GM18526 (cell line): ENCODE data around the gene NCKAP1.

ENCODE experiments used
- POLR2A ChIP-seq: IDR thresholded peaks from 3 replicates; pipeline ENCODE4 v1.6.1; 2011; ENCODE audit not compliant: insufficient read length; ENCODE audit errors: extremely low read depth

The NCKAP1 gene

GRCh38 chr2:182907081-182907830, 131.0 kb downstream of the NCKAP1 start:
- TF ChIP-seq POLR2A = no peak

GRCh38 chr2:182906454-182906853, 131.8 kb downstream of the NCKAP1 start:
- TF ChIP-seq POLR2A = no peak

- no peak for TF ChIP-seq POLR2A
Observed at GRCh38 chr2:182904844-182905243, 133.4 kb downstream of the NCKAP1 start.

GRCh38 chr2:182903566-182903965, 134.7 kb downstream of the NCKAP1 start:
- TF ChIP-seq POLR2A = no peak

GRCh38 chr2:182901748-182902147, 136.5 kb downstream of the NCKAP1 start:
- no peak for TF ChIP-seq POLR2A

GRCh38 chr2:182898718-182899117, 139.5 kb downstream of the NCKAP1 start:
- no peak for TF ChIP-seq POLR2A

GRCh38 chr2:182897137-182897536, 141.1 kb downstream of the NCKAP1 start:
- TF ChIP-seq POLR2A = no peak

- TF ChIP-seq POLR2A = no peak
Observed at GRCh38 chr2:182895798-182896197, 142.5 kb downstream of the NCKAP1 start.

- no peak for TF ChIP-seq POLR2A
Observed at GRCh38 chr2:182895169-182895568, 143.1 kb downstream of the NCKAP1 start.

- TF ChIP-seq POLR2A = no peak
Observed at GRCh38 chr2:182894174-182894573, 144.1 kb downstream of the NCKAP1 start.

- TF ChIP-seq POLR2A = no peak
Observed at GRCh38 chr2:182893666-182894065, 144.6 kb downstream of the NCKAP1 start.

- no peak for TF ChIP-seq POLR2A
Observed at GRCh38 chr2:182891611-182892010, 146.6 kb downstream of the NCKAP1 start.

- no peak for TF ChIP-seq POLR2A
Observed at GRCh38 chr2:182890773-182891378, 147.4 kb downstream of the NCKAP1 start.

- TF ChIP-seq POLR2A = no peak
Observed at GRCh38 chr2:182890305-182890704, 148.0 kb downstream of the NCKAP1 start.

GRCh38 chr2:182887753-182888415, 150.4 kb downstream of the NCKAP1 start:
- TF ChIP-seq POLR2A = no peak

- no peak for TF ChIP-seq POLR2A
Observed at GRCh38 chr2:182887093-182887492, 151.2 kb downstream of the NCKAP1 start.

- no peak for TF ChIP-seq POLR2A
Observed at GRCh38 chr2:182885771-182886170, 152.5 kb downstream of the NCKAP1 start.

- no peak for TF ChIP-seq POLR2A
Observed at GRCh38 chr2:182883451-182883850, 154.8 kb downstream of the NCKAP1 start.
